ENCODE measurements around the gene HPN. TPM values are rescaled to one million over a fixed set of nuclear protein-coding genes. Genes with fewer than 3 reads are reported as not detected.

Gene HPN
- total RNA-seq, 1 experiment from 2014 or later: 10.6 TPM

DNA sequence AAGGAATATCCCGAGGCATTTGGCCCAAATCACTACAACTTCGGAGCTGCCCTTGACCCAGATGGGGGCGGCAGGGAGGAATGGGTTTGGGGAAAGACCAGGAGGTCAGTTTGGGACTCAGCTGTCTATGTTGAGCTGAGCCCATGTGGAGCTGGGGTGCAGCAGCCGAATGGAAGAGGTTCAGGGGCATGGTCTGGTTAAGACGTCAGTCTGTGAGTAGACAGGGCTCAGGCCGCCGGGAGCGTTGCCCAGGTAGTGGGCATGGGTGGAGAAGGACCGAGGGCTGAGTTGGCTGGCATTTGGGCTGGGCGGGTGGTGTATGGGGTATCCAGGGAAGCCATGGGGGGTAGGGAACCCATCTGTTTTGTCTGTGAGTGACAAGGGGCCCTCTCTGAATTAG lies 20.5 kb upstream of the HPN start:
- no peak overlapping the region for H2BK15ac ChIP-seq (ENCODE audit: low read depth, low read length)
- TF ChIP-seq, protein P1, sequence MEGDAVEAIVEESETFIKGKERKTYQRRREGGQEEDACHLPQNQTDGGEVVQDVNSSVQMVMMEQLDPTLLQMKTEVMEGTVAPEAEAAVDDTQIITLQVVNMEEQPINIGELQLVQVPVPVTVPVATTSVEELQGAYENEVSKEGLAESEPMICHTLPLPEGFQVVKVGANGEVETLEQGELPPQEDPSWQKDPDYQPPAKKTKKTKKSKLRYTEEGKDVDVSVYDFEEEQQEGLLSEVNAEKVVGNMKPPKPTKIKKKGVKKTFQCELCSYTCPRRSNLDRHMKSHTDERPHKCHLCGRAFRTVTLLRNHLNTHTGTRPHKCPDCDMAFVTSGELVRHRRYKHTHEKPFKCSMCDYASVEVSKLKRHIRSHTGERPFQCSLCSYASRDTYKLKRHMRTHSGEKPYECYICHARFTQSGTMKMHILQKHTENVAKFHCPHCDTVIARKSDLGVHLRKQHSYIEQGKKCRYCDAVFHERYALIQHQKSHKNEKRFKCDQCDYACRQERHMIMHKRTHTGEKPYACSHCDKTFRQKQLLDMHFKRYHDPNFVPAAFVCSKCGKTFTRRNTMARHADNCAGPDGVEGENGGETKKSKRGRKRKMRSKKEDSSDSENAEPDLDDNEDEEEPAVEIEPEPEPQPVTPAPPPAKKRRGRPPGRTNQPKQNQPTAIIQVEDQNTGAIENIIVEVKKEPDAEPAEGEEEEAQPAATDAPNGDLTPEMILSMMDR (conservative IDR thresholded peaks at IDR 0.05): no peak
- H3K14ac ChIP-seq (ENCODE audit: insufficient read depth, low read length): no peak overlapping the region
- H2BK12ac ChIP-seq (ENCODE audit: insufficient read length, low read depth, low read length): no peak overlapping the region
- H3K9me3 ChIP-seq (ENCODE audit: control insufficient read depth, low read depth, low read length): no peaks in the 10 kb centered on the region
- no peaks in the 10 kb centered on the region; the same call in 1 of the 2 replicates for H3K27me3 Mint-ChIP-seq (ENCODE audit: low read depth)
- H3K4ac ChIP-seq (ENCODE audit: low read depth, low read length): no peak overlapping the region
- no peak overlapping the region for H3K56ac ChIP-seq (ENCODE audit: insufficient read length, low read depth, low read length)
- no peak overlapping the region for H3K4me2 ChIP-seq (ENCODE audit: insufficient read depth, insufficient read length, low read length)
- H3K9me3 Mint-ChIP-seq: no peaks in the 10 kb centered on the region; a peak in 1 of 5 replicates
- no peaks in the 10 kb centered on the region for H3K4me1 Mint-ChIP-seq
- H3T11ph ChIP-seq (ENCODE audit: low read length): no peak overlapping the region
- no peak overlapping the region for H2BK5ac ChIP-seq (ENCODE audit: insufficient read length, low read length)
- H3K18ac ChIP-seq (ENCODE audit: insufficient read length, low read depth, low read length): no peak overlapping the region
- DNase-seq: no peak
- no peaks in the 10 kb centered on the region for H3K27me3 ChIP-seq (ENCODE audit: insufficient read depth, low read length)
- H2AK5ac ChIP-seq (ENCODE audit: insufficient read length, low read length): no peak overlapping the region
- no peaks in the 10 kb centered on the region for H3K4me1 ChIP-seq (ENCODE audit: insufficient read depth, low read length)
- H3K79me1 ChIP-seq (ENCODE audit: insufficient read depth, low read depth, low read length, poor library complexity, severe bottlenecking): no peaks in the 10 kb centered on the region
- H3K79me2 ChIP-seq (ENCODE audit: insufficient read depth, low read length): no peaks in the 10 kb centered on the region
- H3K23ac ChIP-seq (ENCODE audit: insufficient read length, low read depth, low read length): no peak overlapping the region
- H2BK120ac ChIP-seq (ENCODE audit: low read depth, low read length, poor library complexity, severe bottlenecking): no peak overlapping the region
- no peak overlapping the region for H3K27ac ChIP-seq (ENCODE audit: insufficient read length, low read depth, low read length)
- H3K4me3 Mint-ChIP-seq: no peak overlapping the region
- H4K5ac ChIP-seq (ENCODE audit: insufficient read length, low read depth, low read length): no peak overlapping the region
- no peak overlapping the region for H4K8ac ChIP-seq (replicated peaks; ENCODE audit: insufficient read length, low read depth, low read length)
- H3K23me2 ChIP-seq (ENCODE audit: insufficient read length, low read depth, low read length, poor library complexity, severe bottlenecking): no peaks in the 10 kb centered on the region
- peaks cover 58 to 93% (median 79%) of the 10 kb centered on the region in 3 experiments for H3K36me3 Mint-ChIP-seq (ENCODE audit: insufficient read depth in 1 of 3, low read depth in 3 of 3)
- WGBS (ENCODE audit: extremely low coverage, insufficient read length, low lambda C conversion rate): no CpG with 5 or more reads among the region's 10 CpGs
- H4K91ac ChIP-seq (ENCODE audit: insufficient read length, low read depth, low read length): no peak overlapping the region
- H2BK20ac ChIP-seq (ENCODE audit: low read depth, low read length, poor library complexity, severe bottlenecking): no peak overlapping the region
- no peak overlapping the region for H3K9ac ChIP-seq (ENCODE audit: extremely low read depth, insufficient read length, low read length)
- peak overlapping the region in 1 of 3 experiments; percentile 95; a peak in 3 of 7 replicates for H3K27ac Mint-ChIP-seq
- no peaks in the 10 kb centered on the region for H4K20me1 ChIP-seq (ENCODE audit: control insufficient read depth, insufficient read depth, insufficient read length)
- no peak overlapping the region for H2AFZ ChIP-seq (ENCODE audit: low read length)

Data from H9 (cell line).